Mesothelial cell of epicardium (in vitro differentiated cells): ENCODE results near the gene SACS. TPM values are rescaled to one million over a fixed set of nuclear protein-coding genes. Genes with fewer than 3 reads are reported as not detected.

Experiments
- DNase-seq, 2 experiments: peaks; one replicate each; pipeline ENCODE4 v3.0.0; 2021; ENCODE audit warnings: low spot score in 2 of 2; ENCODE audit not compliant: unreplicated experiment in 2 of 2
- H3K27ac Mint-ChIP-seq: 2 replicates; pipeline ENCODE4 v1.8.0; 2021; ENCODE audit warnings: mixed read lengths
- H3K27me3 Mint-ChIP-seq: 2 replicates; pipeline ENCODE4 v1.8.0; 2021; ENCODE audit warnings: low read depth, mixed read lengths
- H3K36me3 Mint-ChIP-seq: 2 replicates; pipeline ENCODE4 v1.8.0; 2021; ENCODE audit warnings: mixed read lengths
- H3K4me1 Mint-ChIP-seq: 2 replicates; pipeline ENCODE4 v1.8.0; 2021; ENCODE audit warnings: mixed read lengths
- H3K4me3 Mint-ChIP-seq: 2 replicates; pipeline ENCODE4 v1.8.0; 2021; ENCODE audit warnings: mild to moderate bottlenecking, moderate library complexity, mixed read lengths
- H3K9me3 Mint-ChIP-seq: 2 replicates; pipeline ENCODE4 v1.8.0; 2021; ENCODE audit warnings: mixed read lengths
- CTCF ChIP-seq: fragments of 200-600 bp; sonication (generic); IDR thresholded peaks from one replicate; pipeline ENCODE4 v1.5.0; 2021; ENCODE audit warnings: antibody characterized with exemption; ENCODE audit not compliant: unreplicated experiment
- total RNA-seq: library from RNA; stranded (reverse); gene quantifications from 3 replicates; pipeline ENCODE4 v1.2.1, GENCODE V29; 2021

Gene SACS
- total RNA-seq, 1 donor from 2014 or later, result 18.7 TPM

DNA sequence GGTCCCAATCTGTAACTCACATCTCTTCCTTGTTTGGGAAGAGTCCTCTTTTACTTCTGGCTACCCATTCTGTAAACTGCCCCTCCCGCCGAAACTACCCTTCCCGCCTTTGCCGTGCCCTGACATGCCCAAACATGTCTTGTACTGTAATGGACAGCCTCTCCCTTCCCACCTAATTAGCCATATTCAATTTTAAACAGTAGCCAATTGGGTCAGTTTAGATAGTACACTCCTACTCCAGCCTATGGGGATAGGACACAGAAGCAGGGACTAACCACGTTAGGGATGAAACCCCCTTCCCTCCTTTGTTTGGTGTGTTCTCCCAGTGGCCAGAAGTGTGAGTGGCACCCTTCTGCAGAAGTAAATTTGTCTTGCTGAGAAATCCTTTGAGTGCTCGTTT is 34.2 kb downstream of the SACS start:
- peaks cover 20% of the 10 kb centered on the region for H3K36me3 Mint-ChIP-seq
- no peak for TF ChIP-seq CTCF
- peaks cover 1% of the 10 kb centered on the region for H3K4me1 Mint-ChIP-seq
- DNase-seq, result no peak
- H3K27me3 Mint-ChIP-seq, result no peaks in the 10 kb centered on the region
- peaks cover 29% of the 10 kb centered on the region for H3K9me3 Mint-ChIP-seq
- H3K4me3 Mint-ChIP-seq, result no peak overlapping the region
- H3K27ac Mint-ChIP-seq, result no peak overlapping the region

GRCh38 chr13:23394821-23395220 is 38.7 kb downstream of the SACS start:
- no peak for TF ChIP-seq CTCF

DNA sequence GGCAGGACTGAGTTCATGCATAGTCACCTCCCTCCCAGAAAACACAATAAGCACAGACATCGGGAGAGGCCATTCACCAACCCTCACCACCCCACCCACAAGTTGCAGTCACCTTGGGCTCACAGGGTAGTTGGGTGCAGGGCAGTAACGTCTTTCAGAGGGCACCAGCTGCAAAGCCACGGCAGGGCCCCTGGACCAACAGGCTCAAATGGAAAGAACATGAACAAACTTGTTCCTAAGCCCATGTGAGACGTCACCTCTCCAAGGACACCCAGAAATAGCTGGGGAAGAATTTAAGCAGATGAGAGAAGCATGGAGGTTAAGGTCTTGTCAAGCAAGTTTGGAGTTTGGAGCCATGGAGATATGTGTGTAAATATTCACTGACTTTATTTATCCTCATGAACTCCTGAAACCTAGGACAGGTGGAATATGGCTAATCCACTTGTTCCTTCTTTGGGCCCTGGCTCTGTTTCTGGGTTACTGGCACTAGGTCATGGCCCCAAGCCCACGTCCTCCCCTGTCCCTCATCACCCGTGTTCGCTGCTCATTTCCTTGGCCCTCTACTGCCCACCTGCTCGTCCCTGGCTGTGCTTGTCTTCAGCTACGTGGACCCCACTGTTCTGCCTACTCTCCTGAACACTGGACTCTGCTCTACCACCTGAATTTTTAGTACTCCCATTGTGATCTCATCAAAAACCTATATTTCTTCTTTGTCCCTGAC is 40.4 kb downstream of the SACS start:
- no peak overlapping the region for H3K27ac Mint-ChIP-seq
- DNase-seq, result no peak

More at GRCh38 chr13:23394821-23395220, 38.7 kb downstream of the SACS start:
- Mint-ChIP-seq H3K27me3 (no peaks in the 10 kb centered on the region), H3K36me3 (peaks cover 8% of the 10 kb centered on the region), H3K9me3 (peaks cover 17% of the 10 kb centered on the region), H3K27ac (no peak overlapping the region), H3K4me1 (peaks cover 1% of the 10 kb centered on the region), H3K4me3 (no peak overlapping the region)
- no peak for DNase-seq

DNA sequence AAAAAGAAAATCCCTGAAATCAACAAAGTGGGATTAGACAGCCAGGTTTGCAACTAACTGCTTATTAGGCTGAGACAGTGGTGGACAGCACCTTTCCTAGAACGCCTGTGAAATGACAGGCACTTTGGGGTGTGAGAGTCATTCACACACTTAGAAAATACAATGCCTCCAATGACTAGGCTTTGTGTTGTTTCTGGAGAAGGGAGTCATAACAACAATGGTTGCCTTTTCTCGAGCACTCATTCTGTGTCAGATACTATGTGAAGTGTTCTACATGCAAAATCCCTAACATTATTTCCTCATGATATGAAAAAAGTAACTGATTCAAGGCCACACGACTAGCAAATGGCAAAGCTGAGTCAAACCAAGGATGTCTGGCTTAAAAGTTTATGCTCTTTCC is 41.2 kb downstream of the SACS start:
- Mint-ChIP-seq H3K36me3 (no peaks in the 10 kb centered on the region), H3K9me3 (peaks cover 4% of the 10 kb centered on the region), H3K27me3 (no peaks in the 10 kb centered on the region), H3K27ac (no peak overlapping the region), H3K4me3 (no peak overlapping the region), H3K4me1 (peaks cover 1% of the 10 kb centered on the region)
- no peak for DNase-seq
- TF ChIP-seq CTCF, result no peak

More for the DNA sequence above, 40.4 kb downstream of the SACS start:
- H3K36me3 Mint-ChIP-seq, result no peaks in the 10 kb centered on the region
- no peak for TF ChIP-seq CTCF
- H3K4me3 Mint-ChIP-seq, result no peak overlapping the region
- H3K4me1 Mint-ChIP-seq, result peaks cover 1% of the 10 kb centered on the region
- peaks cover 4% of the 10 kb centered on the region for H3K9me3 Mint-ChIP-seq
- no peaks in the 10 kb centered on the region for H3K27me3 Mint-ChIP-seq

DNA sequence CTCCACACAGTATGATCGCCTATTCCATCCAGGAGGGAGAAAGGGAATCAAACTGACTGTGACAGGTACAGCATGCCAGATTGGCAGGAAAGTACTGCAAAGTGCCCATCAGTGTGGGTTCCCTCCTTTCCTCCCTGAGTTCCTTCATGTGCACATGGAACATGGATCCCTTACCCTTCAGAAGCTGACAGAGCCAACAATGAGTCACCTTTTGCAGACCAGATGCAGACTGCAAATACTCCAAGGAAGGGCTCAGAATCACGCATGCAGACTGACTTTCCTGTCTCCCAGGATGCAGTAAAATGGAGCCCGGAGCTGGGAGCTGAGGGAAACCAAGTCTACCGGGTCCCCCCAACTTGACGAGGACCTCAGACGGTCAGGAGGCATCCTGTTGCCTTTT is 41.8 kb downstream of the SACS start:
- no peak for TF ChIP-seq CTCF
- H3K4me1 Mint-ChIP-seq, result no peaks in the 10 kb centered on the region
- H3K27ac Mint-ChIP-seq, result no peak overlapping the region
- H3K27me3 Mint-ChIP-seq, result no peaks in the 10 kb centered on the region
- H3K4me3 Mint-ChIP-seq, result no peak overlapping the region
- peaks cover 4% of the 10 kb centered on the region for H3K9me3 Mint-ChIP-seq
- no peaks in the 10 kb centered on the region for H3K36me3 Mint-ChIP-seq
- DNase-seq, result no peak
